Stimulated activated CD8-positive, alpha-beta memory T cell treated with anti-CD3 and anti-CD28 coated beads, Interleukin-7, amount 100 ng/mL, for 24 hours (primary cell): ENCODE results near the gene ZNF135.

Experiments used
- DNase-seq: peaks from one replicate; pipeline ENCODE4 v3.0.0-alpha.2; 2020; ENCODE audit warnings: low read depth

The ZNF135 gene

GRCh38 chr19:58093071-58093470 lies 34.0 kb downstream of the ZNF135 start:
- DNase-seq, result no peak

GRCh38 chr19:58095328-58095727 lies 36.2 kb downstream of the ZNF135 start:
- DNase-seq, result no peak

- no peak for DNase-seq
Measured at GRCh38 chr19:58096884-58097283, 37.8 kb downstream of the ZNF135 start.

GRCh38 chr19:58097349-58097748 lies 38.3 kb downstream of the ZNF135 start:
- no peak for DNase-seq

GRCh38 chr19:58097781-58098681 lies 38.9 kb downstream of the ZNF135 start, which contains the start of gene ZSCAN18:
Gene ZSCAN18 (minus strand): TSS chr19:58098231. CDS start chr19:58090267, 7,964 bp downstream.
- DNase-seq, result peak; percentile 92

GRCh38 chr19:58098682-58098998 lies 39.6 kb downstream of the ZNF135 start:
- no peak for DNase-seq

- DNase-seq, result no peak
Measured at GRCh38 chr19:58107778-58108545, 48.9 kb downstream of the ZNF135 start.

- no peak for DNase-seq
Measured at GRCh38 chr19:58108546-58108817, 49.4 kb downstream of the ZNF135 start.

- no peak for DNase-seq
Measured at GRCh38 chr19:58117841-58118575, 58.9 kb downstream of the ZNF135 start.

GRCh38 chr19:58118979-58119733 lies 60.1 kb downstream of the ZNF135 start:
- no peak for DNase-seq
